SK-N-SH (cell line): ENCODE results near the gene HSD17B11.

Experiments used
- CTCF ChIP-seq: fragments of 200-600 bp; sonication (generic); IDR thresholded peaks from 2 replicates; pipeline ENCODE4 v1.6.1; 2017; ENCODE audit warnings: antibody characterized with exemption, mild to moderate bottlenecking, moderate library complexity
- ELF1 ChIP-seq: IDR thresholded peaks from 2 replicates; pipeline ENCODE4 v1.4.0; 2012
- FOSL2 ChIP-seq: IDR thresholded peaks from 2 replicates; pipeline ENCODE4 v1.4.0; 2012; ENCODE audit warnings: low read depth, mild to moderate bottlenecking, moderate library complexity, borderline replicate concordance
- GABPA ChIP-seq: IDR thresholded peaks from 2 replicates; pipeline ENCODE4 v1.4.0; 2012; ENCODE audit warnings: low read depth, mild to moderate bottlenecking
- MAX ChIP-seq: IDR thresholded peaks from 2 replicates; pipeline ENCODE4 v1.4.0; 2012; ENCODE audit warnings: low read depth
- MXI1 ChIP-seq: IDR thresholded peaks from 2 replicates; pipeline ENCODE4 v1.6.1; 2012; ENCODE audit warnings: mild to moderate bottlenecking, low read depth, low read length, improper control_type of control experiment
- POLR2AphosphoS5 ChIP-seq: IDR thresholded peaks from 2 replicates; pipeline ENCODE4 v1.6.1; 2012; ENCODE audit warnings: low read depth, low read length
- RAD21 ChIP-seq: IDR thresholded peaks from 2 replicates; pipeline ENCODE4 v1.6.1; 2012; ENCODE audit warnings: mild to moderate bottlenecking, low read length
- REST ChIP-seq: IDR thresholded peaks from 2 replicates; pipeline ENCODE4 v1.6.1; 2012; ENCODE audit warnings: mild to moderate bottlenecking, low read depth, low read length, moderate library complexity
- RFX5 ChIP-seq: IDR thresholded peaks from 2 replicates; pipeline ENCODE4 v1.6.1; 2012; ENCODE audit warnings: mild to moderate bottlenecking, improper control_type of control experiment, low read length
- RXRA ChIP-seq: IDR thresholded peaks from 2 replicates; pipeline ENCODE4 v1.4.0; 2012; ENCODE audit warnings: low read depth, mild to moderate bottlenecking, borderline replicate concordance
- TEAD4 ChIP-seq: IDR thresholded peaks from 2 replicates; pipeline ENCODE4 v1.4.0; 2012; ENCODE audit warnings: mild to moderate bottlenecking, borderline replicate concordance; ENCODE audit not compliant: insufficient read depth
- YY1 ChIP-seq: IDR thresholded peaks from 2 replicates; pipeline ENCODE4 v1.4.0; 2012; ENCODE audit warnings: low read depth, mild to moderate bottlenecking

- no peak for TF ChIP-seq CTCF
- TF ChIP-seq GABPA, result no peak
- no peak for TF ChIP-seq YY1
- no peak for TF ChIP-seq TEAD4
- TF ChIP-seq FOSL2, result no peak
- TF ChIP-seq MAX, result no peak
- TF ChIP-seq RAD21, result no peak
- no peak for TF ChIP-seq RFX5
- no peak for TF ChIP-seq POLR2AphosphoS5
- no peak for TF ChIP-seq REST
- TF ChIP-seq RXRA, result no peak
- TF ChIP-seq ELF1, result no peak
- no peak for TF ChIP-seq MXI1
Observed at GRCh38 chr4:87345139-87345538, 45.8 kb downstream of the HSD17B11 start.
